ENCODE measurements around the gene RAI1.

DNA sequence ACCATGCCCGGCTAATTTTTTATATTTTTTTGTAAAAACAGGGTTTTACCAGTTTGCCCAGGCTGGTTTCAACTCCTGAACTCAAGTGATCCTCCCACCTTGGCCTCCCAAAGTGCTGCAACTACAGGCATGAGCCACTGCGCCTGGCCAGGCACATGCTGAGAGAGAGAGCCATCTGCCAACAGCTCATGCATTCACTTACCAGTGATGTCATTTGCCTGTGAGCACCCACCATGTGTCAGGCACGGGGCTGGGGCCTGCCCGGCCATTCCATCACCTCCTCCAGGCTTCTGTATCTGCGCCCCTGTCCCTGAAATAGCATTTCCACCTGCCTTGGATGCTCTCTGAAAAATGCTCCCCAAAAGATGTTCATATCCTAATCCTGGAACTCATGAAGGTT is 46.1 kb upstream of the RAI1 start:
- TF ChIP-seq, protein P1, sequence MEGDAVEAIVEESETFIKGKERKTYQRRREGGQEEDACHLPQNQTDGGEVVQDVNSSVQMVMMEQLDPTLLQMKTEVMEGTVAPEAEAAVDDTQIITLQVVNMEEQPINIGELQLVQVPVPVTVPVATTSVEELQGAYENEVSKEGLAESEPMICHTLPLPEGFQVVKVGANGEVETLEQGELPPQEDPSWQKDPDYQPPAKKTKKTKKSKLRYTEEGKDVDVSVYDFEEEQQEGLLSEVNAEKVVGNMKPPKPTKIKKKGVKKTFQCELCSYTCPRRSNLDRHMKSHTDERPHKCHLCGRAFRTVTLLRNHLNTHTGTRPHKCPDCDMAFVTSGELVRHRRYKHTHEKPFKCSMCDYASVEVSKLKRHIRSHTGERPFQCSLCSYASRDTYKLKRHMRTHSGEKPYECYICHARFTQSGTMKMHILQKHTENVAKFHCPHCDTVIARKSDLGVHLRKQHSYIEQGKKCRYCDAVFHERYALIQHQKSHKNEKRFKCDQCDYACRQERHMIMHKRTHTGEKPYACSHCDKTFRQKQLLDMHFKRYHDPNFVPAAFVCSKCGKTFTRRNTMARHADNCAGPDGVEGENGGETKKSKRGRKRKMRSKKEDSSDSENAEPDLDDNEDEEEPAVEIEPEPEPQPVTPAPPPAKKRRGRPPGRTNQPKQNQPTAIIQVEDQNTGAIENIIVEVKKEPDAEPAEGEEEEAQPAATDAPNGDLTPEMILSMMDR (IDR thresholded peaks at IDR 0.05; ENCODE audit: control extremely low read depth in 1 of 3, insufficient read depth in 1 of 3, low read depth in 1 of 3, low read length in 3 of 3): no peak
- TF ChIP-seq, protein P2, sequence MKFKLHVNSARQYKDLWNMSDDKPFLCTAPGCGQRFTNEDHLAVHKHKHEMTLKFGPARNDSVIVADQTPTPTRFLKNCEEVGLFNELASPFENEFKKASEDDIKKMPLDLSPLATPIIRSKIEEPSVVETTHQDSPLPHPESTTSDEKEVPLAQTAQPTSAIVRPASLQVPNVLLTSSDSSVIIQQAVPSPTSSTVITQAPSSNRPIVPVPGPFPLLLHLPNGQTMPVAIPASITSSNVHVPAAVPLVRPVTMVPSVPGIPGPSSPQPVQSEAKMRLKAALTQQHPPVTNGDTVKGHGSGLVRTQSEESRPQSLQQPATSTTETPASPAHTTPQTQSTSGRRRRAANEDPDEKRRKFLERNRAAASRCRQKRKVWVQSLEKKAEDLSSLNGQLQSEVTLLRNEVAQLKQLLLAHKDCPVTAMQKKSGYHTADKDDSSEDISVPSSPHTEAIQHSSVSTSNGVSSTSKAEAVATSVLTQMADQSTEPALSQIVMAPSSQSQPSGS (IDR thresholded peaks at IDR 0.05; ENCODE audit: low read length): no peak
- TF ChIP-seq GABPA (IDR thresholded peaks at IDR 0.05; ENCODE audit: borderline replicate concordance, insufficient read depth, low read length) (no peak), TEAD4 (IDR thresholded peaks at IDR 0.05; ENCODE audit: low read depth, low read length) (no peak), CHD2 (IDR thresholded peaks at IDR 0.05; ENCODE audit: low read length) (no peak)

Measured in H1 (cell line).